GM10266 (cell line): Measurements from ENCODE around the gene EPHA6.

Experiments
- DNase-seq: peaks from one replicate; pipeline ENCODE4 v3.0.0; 2012; ENCODE audit errors: extremely low spot score
- CTCF ChIP-seq: IDR thresholded peaks from 2 replicates; pipeline ENCODE4 v1.5.1; 2012; ENCODE audit warnings: mild to moderate bottlenecking, low read depth; ENCODE audit not compliant: control insufficient read depth, insufficient read depth; ENCODE audit errors: missing control alignments

Gene EPHA6

GRCh38 chr3:97795951-97796350 lies 981.6 kb downstream of the EPHA6 start:
- no peak for TF ChIP-seq CTCF
- DNase-seq = no peak
